GOT3 (cell line): ENCODE measurements around the gene HELT.
"Not testable (repeated sequence)": the region's sequence is repeated elsewhere in the genome, so short reads cannot be mapped to it uniquely, and the experiment has no call there.

ENCODE experiments used
- DNase-seq: peaks from one replicate; lab custom pipeline; 2025; ENCODE audit warnings: mixed read lengths; lab: John Stamatoyannopoulos, UW

Gene HELT

DNA sequence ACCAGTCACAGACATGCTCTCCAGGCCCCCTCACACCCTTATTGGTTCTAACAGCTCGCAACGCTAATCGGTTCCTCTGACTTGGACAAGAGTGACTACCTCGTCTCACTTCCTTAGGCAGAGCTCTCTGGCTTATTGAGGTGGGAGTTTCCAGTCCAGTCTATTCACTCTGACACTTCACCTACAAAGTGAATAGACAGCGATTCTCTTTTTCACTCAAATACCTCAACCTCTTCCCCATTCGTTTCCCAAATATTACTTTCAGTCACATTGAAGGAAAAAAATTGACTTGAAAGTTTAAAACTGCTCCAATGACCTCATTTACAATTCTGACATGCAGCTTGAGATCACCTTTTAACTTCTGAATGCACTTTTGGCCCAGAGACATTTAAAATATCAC is 17.7 kb downstream of the HELT start:
- DNase-seq: no peak

DNA sequence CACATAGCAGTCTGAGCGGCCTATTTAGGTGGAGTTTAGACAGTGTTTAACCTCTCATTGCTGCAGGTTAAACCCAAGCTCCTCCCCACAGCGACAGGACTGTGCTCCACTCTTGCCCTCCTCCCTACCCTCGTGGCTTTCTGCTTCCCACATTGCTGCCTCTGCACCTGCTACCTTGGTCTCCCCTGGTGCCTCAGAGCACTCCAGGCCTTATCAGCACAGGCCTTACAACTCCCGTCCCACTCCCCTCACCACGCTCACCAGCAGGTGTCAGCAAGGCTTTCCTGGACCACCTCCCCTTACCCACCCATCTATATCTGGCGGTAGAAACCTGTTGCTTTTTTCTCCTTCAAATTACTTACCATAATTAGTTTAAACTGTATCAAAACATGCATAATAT is 18.6 kb downstream of the HELT start:
- no peak for DNase-seq

DNA sequence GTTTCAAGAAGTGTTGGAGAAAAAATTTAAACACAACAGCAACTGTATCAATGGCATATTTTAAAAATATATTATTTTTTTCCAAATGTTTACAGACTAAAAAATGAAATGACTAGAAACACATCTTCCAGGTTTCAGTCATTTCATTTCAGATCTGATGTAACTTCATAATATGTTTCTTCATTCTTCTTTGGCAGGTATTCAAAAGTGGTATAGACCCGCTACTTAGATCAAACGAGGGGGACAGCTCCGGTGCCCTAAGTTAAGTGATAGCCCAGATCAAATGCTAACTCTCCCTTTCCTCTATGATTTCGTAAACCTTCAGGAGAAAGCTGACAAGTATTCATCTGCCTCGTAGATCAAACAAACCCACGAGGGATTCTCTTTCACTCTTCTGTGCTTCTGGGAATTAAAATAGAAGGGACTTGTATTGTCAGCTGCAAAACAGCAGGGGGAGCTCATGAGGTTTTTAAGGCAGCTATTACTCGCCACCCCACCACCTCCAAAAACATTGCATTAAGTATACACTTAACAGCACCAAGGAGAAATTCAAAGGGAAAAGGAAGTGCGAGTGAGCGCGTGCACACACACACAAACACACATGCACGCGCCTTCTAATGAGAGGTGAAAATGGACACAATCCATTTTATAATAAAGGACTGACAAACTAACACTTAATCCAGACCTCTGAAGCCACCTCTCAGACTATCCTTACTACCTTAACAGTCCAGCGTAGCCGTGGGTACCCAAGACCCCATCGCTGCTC is 21.4 kb downstream of the HELT start:
- DNase-seq: no peak

DNA sequence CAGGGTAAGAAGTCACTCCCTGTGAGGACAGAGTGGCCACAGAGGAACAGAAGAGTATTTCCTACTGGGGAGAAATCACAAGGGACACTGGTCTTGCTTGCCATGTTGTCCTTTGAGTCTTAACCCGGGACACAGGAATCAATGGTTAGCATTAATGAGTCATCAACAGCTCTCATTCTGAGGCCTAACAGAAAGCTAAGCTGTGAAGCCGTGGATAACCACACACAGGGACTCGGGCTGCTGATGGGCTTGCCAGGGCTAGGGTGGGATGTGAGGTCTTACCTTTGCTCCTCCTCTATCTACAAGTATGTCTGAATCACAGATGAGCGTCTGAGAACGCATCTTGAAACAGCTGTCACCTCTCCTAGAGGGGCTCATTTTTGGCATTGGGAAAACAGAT is 22.2 kb downstream of the HELT start:
- DNase-seq: no peak

DNA sequence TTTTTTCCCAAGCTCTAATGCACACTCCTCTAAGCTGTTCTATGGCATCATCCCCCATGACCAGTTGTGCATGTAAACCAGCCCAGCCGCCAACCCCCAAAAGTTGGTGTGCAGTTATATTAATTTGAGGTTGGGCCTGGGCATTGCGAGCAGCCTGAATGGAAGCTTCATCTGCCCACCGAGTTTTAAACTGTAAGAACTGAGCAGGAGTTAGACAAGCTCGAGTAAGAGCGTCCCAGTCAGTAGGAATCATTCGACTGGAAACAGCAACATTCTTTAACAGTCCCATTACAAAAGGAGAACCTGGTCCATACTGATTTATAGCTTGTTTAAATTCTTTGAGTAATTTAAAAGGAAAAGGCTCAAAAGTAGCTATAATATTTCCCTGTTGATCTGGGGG is 32.0 kb downstream of the HELT start:
- not testable (repeated sequence) for DNase-seq

DNA sequence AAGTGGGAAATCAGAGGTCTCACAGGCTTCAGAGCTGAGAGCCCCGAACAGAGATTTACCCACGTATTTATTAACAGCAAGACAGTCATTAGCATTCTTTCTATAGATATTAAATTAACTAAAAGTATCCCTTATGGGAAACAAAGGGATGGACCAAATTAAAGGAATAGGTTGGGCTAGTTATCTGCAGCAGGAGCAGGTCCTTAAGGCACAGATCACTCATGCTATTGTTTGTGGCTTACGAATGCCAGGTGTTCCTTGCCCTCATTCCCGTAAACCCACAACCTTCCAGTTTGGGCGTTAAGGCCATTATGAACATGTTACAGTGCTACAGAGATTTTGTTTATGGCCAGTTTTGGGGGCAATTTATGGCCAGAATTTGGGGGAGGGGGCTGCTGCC is 33.0 kb downstream of the HELT start:
- not testable (repeated sequence) for DNase-seq

DNA sequence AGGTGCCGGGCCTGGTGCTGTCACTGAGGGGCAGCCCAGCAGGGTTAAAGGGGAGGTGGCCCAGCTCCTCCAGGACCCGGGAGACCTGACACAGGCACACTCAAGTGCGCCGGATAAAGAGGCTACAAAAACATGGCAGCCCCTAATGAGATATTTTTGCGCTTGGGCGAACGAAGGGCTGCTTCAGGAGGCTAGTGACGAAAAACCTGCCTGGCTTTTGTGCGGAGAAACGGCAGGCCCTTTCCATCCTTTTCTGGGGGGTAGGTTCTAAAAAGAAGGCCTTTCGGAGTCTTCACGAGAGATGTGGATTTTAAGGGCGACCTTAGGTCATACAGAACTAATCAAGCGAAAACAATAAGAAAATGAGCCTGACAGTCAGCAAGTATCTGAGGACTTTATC is 35.5 kb downstream of the HELT start:
- DNase-seq: no peak

DNA sequence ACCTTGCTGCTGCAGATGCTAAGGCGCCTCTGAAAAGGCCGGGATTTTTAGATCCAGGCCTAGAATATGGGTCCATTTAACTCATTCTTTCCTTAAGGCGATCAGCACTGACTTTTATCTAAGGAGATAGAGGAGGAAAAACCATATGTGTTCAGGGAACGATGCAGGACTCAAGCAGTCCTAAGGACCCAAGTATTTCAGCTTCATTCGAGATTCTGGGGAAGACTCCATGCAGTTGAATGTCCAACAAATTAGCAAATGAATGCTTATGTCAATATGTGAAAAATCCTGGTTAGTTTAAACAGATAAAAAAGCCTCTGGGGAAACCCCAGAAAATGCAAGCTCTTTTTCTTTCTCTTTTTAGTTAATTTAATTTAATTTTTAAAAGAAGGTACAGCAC is 36.0 kb downstream of the HELT start:
- DNase-seq: no peak

DNA sequence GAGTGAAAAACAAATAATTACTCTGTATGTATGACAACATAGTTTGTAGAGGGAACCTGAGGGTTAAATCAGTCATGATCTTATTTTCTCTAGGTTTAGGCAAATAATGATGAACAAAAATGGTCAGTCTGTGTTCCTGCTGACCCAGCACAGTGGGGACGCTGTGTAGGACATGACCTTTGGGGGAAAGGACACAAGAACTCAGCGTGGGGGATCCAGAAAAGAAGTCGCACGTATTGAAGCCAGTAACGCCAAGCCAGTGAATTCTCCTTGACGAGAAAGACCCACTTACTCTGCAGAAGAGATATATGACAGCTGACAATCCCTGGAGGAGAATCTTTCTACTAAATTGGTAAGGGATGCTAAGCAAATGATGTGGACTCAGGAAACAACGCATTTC is 36.6 kb downstream of the HELT start:
- no peak for DNase-seq

DNA sequence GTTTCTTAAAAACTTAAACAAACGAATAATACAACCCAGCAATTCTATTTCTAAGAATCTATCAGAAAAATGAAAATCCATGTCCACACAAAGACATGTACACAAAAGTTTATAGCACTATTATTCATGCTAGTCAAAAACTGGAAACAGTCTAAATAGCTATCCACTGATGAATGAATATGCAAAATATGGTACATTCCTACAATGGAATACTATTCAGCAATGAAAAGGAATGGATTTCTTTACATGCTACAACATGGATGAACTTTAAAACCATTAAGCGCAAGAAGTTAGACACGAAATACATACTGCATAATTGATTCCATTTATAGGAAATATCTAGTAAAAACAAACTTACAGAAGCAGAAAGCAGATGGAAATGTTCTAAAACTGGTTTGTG is 43.3 kb downstream of the HELT start:
- no peak for DNase-seq

DNA sequence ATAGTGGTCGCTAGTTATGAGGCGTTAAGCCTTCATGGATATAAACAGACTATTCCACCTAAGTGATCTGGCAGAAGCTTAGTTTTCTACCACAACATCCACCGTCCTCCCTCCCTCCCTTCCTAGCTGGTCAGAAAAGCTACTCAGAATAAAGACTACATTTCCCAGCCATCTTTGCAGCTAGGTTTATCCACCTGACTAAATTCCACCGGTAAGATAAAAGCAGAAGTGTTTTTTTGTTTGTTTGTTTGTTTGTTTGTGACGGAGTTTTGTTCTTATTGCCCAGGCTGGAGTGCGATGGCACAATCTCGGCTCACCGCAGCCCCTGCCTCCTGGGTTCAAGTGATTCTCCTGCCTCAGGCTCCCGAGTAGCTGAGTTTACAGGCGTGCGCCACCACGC is 44.3 kb downstream of the HELT start:
- no peak for DNase-seq

DNA sequence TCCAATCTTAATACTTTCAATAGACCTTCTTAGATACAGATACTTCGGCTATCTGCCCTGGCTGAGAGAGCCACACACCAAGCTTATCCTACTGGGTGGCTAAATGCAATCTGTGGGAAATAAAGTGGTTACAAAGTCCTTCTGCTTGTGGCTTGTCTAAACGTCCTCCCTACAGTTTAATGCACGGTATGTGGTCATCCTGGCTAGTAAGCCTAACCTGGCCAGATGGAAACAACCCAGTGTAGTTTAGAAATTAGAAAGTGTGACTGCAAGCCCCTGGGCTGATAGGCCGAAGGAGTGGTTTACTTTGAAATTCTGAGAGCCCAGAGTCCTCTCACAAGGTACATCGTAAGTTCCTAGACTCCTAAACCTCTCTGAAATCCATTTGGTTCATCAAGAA is 47.9 kb downstream of the HELT start:
- DNase-seq: no peak

DNA sequence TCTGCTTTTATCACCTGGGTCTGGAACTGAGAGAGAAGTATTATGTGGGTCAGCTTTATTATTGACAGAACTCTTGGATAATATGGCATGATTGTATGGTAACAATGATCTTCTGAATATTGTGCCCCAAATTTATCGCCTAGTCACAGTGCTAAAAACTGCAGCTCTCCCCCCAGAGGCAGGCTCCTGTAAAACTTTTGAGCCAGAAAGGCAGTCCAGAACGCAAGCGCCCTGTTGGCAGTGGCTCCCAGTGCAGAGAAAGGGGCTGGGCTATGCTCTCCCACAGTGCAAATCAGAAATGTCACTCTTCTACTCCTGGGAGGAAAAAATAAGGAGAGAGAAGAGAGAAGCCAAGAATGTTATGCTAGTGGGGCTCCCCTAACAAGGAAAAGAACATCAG is 50.5 kb downstream of the HELT start:
- DNase-seq: no peak
